MCF 10A (cell line): ENCODE results near the gene PRKCZ. TPM values are rescaled to one million over a fixed set of nuclear protein-coding genes. Genes with fewer than 3 reads are reported as not detected.
A peak's percentile ranks its signal among the peaks of the same experiment; 100 is the strongest.

Experiments
- BruUV-seq: library from RNA; stranded (reverse); fragments of 400-500 nt; replicated peaks from 2 replicates; lab custom pipeline; 2021; lab: Mats Ljungman, UMichigan
- CTCF ChIA-PET: fragments of 300-600 bp; sonication (Branson Sonifier 250); formaldehyde crosslinking; extraction: SDS; loops from one replicate; lab custom pipeline; 2021; ENCODE audit warnings: antibody characterized with exemption, inconsistent platforms; lab: Yijun Ruan, JAX
- POLR2A ChIA-PET: fragments of 300-600, 350-650 bp; sonication (Branson Sonifier 250); formaldehyde crosslinking; extraction: SDS; loops from one replicate; lab custom pipeline; 2020; ENCODE audit warnings: antibody characterized with exemption, inconsistent platforms; lab: Yijun Ruan, JAX
- DNase-seq: peaks from one replicate; pipeline ENCODE4 v3.0.0-alpha.2; 2018; ENCODE audit not compliant: unreplicated experiment
- H3K27ac Mint-ChIP-seq: one replicate; pipeline ENCODE4 v1.8.0; 2022; ENCODE audit warnings: mild to moderate bottlenecking, low read depth, mixed read lengths; ENCODE audit not compliant: unreplicated experiment
- H3K27me3 Mint-ChIP-seq: one replicate; pipeline ENCODE4 v1.8.0; 2022; ENCODE audit warnings: mixed read lengths; ENCODE audit not compliant: insufficient read depth, unreplicated experiment
- H3K36me3 Mint-ChIP-seq: one replicate; pipeline ENCODE4 v1.8.0; 2022; ENCODE audit warnings: mild to moderate bottlenecking, moderate library complexity, mixed read lengths; ENCODE audit not compliant: insufficient read depth, unreplicated experiment
- H3K4me1 Mint-ChIP-seq: one replicate; pipeline ENCODE4 v1.8.0; 2022; ENCODE audit warnings: mixed read lengths; ENCODE audit not compliant: insufficient read depth, unreplicated experiment
- H3K4me3 Mint-ChIP-seq: one replicate; pipeline ENCODE4 v1.8.0; 2022; ENCODE audit warnings: mild to moderate bottlenecking, moderate library complexity, mixed read lengths; ENCODE audit not compliant: unreplicated experiment
- H3K9me3 Mint-ChIP-seq: one replicate; pipeline ENCODE4 v1.8.0; 2022; ENCODE audit warnings: mixed read lengths; ENCODE audit not compliant: unreplicated experiment
- CTCF ChIP-seq: fragments of 200-600 bp; IDR thresholded peaks from one replicate; pipeline ENCODE4 v1.8.0; 2022; ENCODE audit warnings: antibody characterized with exemption, mild to moderate bottlenecking; ENCODE audit not compliant: unreplicated experiment
- intact Hi-C: fragments of 100-400 bp; cut with micrococcal nuclease; formaldehyde crosslinking; loops from 2 replicates; pipeline ENCODE4 v1.14.1; 2022
- total RNA-seq: library from RNA; stranded (reverse); gene quantifications from 2 replicates; pipeline ENCODE4 v1.2.3, GENCODE V29; 2022

The PRKCZ gene
- total RNA-seq, 1 experiment from 2014 or later, result 24.9 TPM

DNA sequence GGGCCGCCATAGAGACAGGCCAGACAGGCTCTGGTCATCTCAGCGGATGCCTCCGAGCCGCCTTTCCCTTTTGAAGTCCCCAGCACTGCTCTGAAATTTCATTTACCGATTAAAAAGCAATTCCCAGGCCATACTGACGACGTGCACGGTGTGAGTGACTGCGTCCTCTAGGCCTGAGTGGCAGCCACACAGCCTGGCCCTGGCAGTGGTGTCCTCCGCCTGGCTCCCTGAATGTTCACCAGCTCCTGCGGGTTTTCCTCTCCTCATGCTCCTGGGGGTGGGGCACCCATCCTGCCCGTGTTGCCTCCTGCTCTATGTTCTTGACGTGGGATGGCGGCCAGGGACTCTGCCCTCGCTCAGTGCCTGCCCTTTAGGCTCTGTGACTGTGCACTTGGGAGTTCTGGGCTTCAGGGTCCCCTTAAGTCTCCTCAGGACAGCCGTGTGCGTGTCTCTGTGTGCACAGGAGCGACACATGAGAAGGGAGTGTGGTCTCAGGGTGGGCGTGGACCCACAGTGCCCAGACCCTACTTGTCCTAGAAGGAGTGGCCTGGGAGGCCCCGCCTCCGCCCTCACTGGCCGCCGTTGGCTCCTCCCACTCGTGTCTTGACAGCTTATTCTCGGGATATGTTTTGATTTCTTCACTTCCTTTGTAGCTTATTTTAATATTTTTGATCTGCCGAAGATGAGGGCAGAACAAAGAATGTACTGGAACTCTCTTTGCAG lies 181.5 kb downstream of the PRKCZ start:
- peak; percentile 90 for DNase-seq
- ChIA-PET POLR2A (interaction anchor here (0.6 to 4.6 kb wide), 15 partner anchors 9 to 197 kb away, joined by 3 to 16 read pairs (median 4); partner anchors contain the start of genes FAAP20, MORN1, PEX10 and RER1), CTCF (interaction anchor here (0.7 to 2.0 kb wide), 5 partner anchors 13 to 97 kb away, joined by 3 to 10 read pairs (median 5); partner anchors contain the start of gene FAAP20)
- peak overlapping the region; percentile 78 for H3K4me3 Mint-ChIP-seq
- no peaks in the 10 kb centered on the region for H3K9me3 Mint-ChIP-seq
- no peaks in the 10 kb centered on the region for H3K27me3 Mint-ChIP-seq
- no peak for TF ChIP-seq CTCF
- peak overlapping the region; percentile 75 for H3K27ac Mint-ChIP-seq
- BruUV-seq, result TSS peak; percentile 43
- peaks cover 22% of the 10 kb centered on the region for H3K4me1 Mint-ChIP-seq
- intact Hi-C loops, result loop anchor here (2.0 to 5.0 kb wide), 3 partner anchors 46 to 83 kb away; no protein-coding TSS in a partner anchor
- peaks cover 15% of the 10 kb centered on the region for H3K36me3 Mint-ChIP-seq

DNA sequence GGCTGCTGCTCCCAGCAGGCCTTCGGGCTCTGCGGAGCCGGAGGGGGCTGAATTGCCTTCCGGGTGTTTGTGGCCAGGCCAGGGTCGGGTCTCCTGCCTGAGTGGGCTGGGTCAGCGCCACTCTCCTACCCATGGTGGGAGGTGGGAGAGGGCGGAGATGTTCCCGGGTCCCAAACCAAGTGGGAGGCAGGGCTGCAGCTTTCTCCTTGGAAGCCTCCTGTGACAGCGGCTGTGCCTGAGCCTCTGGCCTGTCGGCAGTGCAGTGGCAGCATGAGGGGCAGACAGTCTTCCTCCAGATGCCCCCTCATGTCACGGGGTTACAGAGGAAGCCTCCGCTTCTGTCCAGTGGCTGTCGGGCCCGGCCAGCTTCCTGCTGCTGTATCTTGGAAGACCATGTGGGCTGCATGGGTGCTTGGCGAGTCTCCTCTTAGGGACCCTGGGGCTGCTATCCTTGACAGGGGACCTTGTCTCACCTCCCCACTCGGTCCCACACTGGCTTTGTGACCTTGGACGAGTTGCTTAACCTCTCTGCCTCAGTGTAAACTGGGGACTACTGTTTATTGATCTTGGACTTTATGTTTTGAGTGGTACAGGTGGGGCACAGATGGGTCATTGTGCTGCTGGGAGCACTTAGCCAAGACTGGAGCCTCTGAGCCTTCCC lies 182.2 kb downstream of the PRKCZ start:
- H3K27ac Mint-ChIP-seq, result peak overlapping the region; percentile 75
- peak overlapping the region; percentile 78 for H3K4me3 Mint-ChIP-seq
- no TSS peak for BruUV-seq
- TF ChIP-seq CTCF, result no peak
- no peaks in the 10 kb centered on the region for H3K27me3 Mint-ChIP-seq
- ChIA-PET CTCF (interaction anchor here (1.1 to 2.0 kb wide), 3 partner anchors 12 to 37 kb away, joined by 3 to 10 read pairs (median 5); partner anchors contain the start of gene FAAP20), POLR2A (interaction anchor here (0.6 to 3.1 kb wide), 10 partner anchors 23 to 196 kb away, joined by 3 to 17 read pairs (median 4); partner anchors contain the start of genes FAAP20, MORN1 and RER1)
- H3K9me3 Mint-ChIP-seq, result no peaks in the 10 kb centered on the region
- intact Hi-C loops, result loop anchor here (5.0 kb wide), 2 partner anchors 45 to 60 kb away; no protein-coding TSS in a partner anchor
- peaks cover 15% of the 10 kb centered on the region for H3K36me3 Mint-ChIP-seq
- DNase-seq, result no peak
- H3K4me1 Mint-ChIP-seq, result peaks cover 22% of the 10 kb centered on the region

- ChIA-PET CTCF (interaction anchor here (2.4 kb wide), 1 partner anchor 38 kb away, joined by 9 read pairs; the partner anchor contains the start of gene FAAP20), POLR2A (interaction anchor here (0.9 to 3.1 kb wide), 4 partner anchors 23 to 83 kb away, joined by 3 to 17 read pairs (median 9); partner anchors contain the start of gene FAAP20)
- peak overlapping the region; percentile 78 for H3K4me3 Mint-ChIP-seq
- BruUV-seq, result no TSS peak
- no peak for DNase-seq
- no peaks in the 10 kb centered on the region for H3K27me3 Mint-ChIP-seq
- no peaks in the 10 kb centered on the region for H3K9me3 Mint-ChIP-seq
- no peak for TF ChIP-seq CTCF
- peaks cover 15% of the 10 kb centered on the region for H3K36me3 Mint-ChIP-seq
- intact Hi-C loops, result loop anchor here (5.0 kb wide), 2 partner anchors 44 to 59 kb away; no protein-coding TSS in a partner anchor
- H3K27ac Mint-ChIP-seq, result peak overlapping the region; percentile 75
- peaks cover 22% of the 10 kb centered on the region for H3K4me1 Mint-ChIP-seq
Observed at GRCh38 chr1:2232916-2233438, 182.8 kb downstream of the PRKCZ start.
